Body of pancreas (tissue), 4 donors: ENCODE measurements around the gene FNDC3B.

Experiments
- CTCF ChIP-seq, 7 experiments: fragments of 450-650 bp in 4 of 7; fragments of 200-600 bp in 3 of 7; sonication (generic) in 3 of 7; IDR thresholded peaks; one replicate each; pipeline ENCODE4 v1.5.1; 2016 to 2019; ENCODE audit warnings: antibody characterized with exemption in 7 of 7
- POLR2A ChIP-seq, 3 donors: fragments of 450-650 bp; IDR thresholded peaks; one replicate each; pipeline ENCODE4 v1.6.1; 2016; ENCODE audit warnings: antibody characterized with exemption in 3 of 3, mild to moderate bottlenecking in 2 of 3

GRCh38 chr3:172441581-172441980 is 402.2 kb downstream of the FNDC3B start:
- no peak for TF ChIP-seq CTCF (IDR thresholded peaks at IDR 0.05)
- no peak for TF ChIP-seq POLR2A (IDR thresholded peaks at IDR 0.05)
